Activated CD8-positive, alpha-beta memory T cell treated with anti-CD3 and anti-CD28 coated beads, Interleukin-2, amount 50 U/mL, for 1 hour (primary cell): ENCODE data around the gene AKAP8L.
"Not testable (repeated sequence)": the region's sequence is repeated elsewhere in the genome, so short reads cannot be mapped to it uniquely, and the experiment has no call there.

Source experiments
- DNase-seq: peaks from one replicate; pipeline ENCODE4 v3.0.0-alpha.2; 2020; ENCODE audit errors: extremely low read depth

AKAP8L gene

DNA sequence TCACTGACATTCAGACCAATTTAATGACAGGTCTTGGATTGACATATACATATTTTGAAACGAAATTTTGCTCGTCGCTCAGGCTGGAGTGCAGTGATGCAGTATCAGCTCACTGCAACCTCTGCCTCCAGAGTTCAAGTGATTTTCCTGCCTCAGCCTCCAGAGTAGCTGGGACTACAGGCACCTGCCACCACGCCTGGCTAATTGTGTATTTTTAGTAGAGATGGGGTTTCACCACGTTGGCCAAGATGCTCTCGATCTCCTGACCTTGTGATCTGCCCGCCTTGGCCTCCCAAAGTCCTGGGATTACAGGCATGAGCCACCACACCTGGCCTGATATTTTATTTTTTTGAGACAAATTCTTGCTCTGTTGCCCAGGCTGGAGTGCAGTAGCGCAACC is 66.3 kb downstream of the AKAP8L start:
- DNase-seq = not testable (repeated sequence)

DNA sequence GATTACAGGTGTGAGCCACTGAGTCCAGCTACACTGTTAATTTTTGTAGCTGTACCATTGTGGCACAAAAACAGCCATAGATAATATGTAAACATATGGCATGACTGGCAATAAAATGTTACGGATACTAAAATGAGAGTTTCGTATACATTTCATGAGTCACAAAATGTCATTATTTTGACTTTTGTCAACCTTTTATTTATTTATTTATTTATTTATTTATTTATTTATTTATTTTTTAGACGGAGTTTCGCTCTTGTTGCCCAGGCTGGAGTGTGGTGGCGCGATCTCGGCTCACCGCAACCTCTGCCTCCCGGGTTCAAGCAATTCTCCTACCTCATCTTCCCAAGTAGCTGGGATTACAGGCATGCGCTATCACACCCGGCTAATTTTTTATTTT is 77.5 kb downstream of the AKAP8L start:
- not testable (repeated sequence) for DNase-seq

DNA sequence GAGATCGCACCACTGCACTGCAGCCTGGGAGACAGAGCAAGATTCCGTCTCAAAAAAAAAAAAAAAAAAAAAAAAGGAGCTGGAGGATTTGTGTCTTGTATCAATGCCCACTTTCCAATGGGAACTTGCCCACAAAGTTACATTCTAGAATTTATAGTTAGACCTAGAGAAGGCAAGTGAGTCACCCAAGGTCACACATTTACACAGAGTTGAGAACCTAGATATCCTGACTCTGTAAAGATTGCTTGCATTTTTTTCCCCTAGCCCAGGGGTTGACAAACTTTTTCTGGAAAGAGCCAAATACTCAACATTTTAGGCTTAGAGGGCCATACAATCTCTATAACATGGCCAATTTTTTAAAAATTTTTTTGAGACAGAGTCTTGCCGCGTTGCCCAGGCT is 78.7 kb downstream of the AKAP8L start:
- no peak for DNase-seq

DNA sequence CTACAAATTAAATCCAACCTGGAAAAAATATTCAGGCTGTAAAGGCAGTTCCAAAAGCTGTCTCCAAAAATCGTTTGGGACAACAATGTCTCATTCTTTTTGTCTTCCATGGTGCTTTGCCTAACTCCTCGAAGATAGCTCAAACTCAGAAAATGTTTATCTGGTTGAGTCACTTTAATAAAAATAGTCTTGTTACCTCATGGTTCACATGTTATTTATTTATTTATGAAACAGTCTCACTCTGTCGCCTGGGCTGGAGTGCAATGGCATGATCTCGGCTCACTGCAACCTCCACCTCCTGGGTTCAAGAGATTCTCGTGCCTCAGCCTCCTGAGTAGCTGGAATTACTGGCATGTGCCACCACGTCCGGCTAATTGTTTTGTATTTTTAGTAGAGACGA is 81.6 kb downstream of the AKAP8L start:
- DNase-seq = no peak

DNA sequence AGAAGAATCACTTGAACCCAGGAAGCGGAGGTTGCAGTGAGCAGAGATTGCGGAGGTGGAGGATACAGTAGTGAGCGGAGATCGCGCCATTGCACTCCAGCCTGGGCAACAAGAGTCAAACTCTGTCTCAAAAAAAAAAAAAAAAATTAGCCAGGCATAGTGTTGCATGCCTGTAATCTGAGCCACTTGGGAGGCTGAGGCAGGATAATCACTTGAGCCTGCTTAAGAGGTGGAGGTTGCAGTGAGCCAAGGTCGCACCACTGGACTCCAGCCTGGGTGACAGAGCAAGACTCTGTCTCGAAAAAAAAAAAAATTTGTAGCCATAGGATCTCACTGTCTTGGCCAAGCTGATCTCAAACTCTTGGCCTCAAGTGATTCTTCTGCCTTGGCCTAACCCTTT is 82.8 kb downstream of the AKAP8L start:
- not testable (repeated sequence) for DNase-seq

DNA sequence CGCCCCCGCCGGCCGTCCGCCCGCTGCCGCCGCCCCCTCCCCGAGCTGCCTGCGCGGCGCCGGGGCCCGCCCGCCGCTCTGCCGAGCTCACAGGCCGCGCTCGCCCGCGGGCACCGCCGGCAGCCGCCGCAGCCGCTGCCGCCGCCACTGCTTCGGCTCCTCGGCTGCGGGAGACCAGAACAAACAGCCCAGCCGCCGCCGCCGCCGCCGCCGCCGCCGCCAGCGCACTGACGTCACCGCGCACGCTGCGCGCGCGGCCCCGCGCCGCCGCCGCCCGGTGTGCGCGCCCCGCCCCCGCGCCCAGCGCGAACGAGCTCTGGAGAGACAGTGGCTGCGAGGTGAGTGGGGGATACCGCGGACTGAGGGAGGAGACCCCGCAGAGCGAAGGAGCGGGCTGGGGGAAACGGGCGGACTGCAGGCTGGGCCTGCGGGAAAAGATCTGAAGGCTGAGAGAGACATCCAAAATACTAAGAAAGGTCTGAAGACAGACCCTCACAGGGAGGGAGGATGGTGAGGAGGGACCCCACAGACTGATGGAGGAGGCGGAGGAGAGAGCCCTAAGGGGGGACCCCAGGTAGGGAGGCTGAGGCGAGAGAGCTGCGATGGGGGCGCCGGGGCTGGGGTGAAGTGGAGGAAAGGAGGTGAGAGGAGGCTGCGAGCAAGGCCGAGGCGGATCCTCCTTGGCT is 86.3 kb downstream of the AKAP8L start, which contains the start of gene BRD4:
TSS of gene BRD4 (minus strand) at position 229 of the 686 bp plus-strand sequence. CDS start 59,440 bp downstream, outside the sequence.
- DNase-seq = peak; percentile 14

DNA sequence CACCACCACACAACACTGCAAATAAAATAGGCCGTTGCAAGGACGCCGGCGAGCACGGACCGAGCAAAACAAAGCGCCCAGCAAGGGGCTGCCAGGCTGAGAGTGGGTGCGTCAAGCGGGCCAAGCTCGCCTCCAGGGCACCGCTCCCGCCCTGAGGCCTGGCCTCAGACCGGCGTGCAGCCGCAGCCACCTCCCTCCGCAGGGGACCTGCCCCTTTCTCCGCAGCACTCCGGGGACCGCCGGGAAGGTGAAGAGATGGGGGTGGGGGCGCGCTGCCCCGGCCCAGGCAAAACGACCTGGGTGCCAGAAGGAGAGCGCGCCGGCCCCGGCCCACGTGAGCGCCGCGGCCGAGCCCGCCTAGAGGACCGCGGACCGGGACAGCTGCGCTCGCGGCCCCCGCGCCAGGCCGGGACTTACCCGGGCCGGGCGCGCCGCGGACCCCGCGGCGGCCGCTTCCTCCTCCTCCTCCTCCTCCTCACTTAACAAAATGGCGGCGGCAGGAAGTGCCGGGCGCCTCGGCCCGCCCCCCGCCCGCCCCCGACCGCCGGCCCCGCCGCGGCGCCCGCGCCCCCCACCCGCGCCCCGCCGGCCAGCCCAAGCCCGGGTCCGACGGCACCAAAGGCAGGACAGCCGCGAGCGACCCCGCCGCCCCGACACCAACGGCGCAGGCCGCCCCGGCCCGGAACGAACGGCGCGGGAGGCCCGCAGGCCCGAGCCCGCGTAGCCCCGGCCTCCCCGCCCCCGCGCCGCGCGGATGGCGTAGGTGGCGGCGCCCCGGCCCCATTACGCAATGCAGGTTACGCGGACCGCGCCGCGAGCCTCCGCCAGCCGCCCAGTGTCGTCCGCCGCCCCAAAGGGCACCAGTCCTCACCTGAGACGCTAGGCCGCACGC is 87.1 kb downstream of the AKAP8L start:
- no peak for DNase-seq

DNA sequence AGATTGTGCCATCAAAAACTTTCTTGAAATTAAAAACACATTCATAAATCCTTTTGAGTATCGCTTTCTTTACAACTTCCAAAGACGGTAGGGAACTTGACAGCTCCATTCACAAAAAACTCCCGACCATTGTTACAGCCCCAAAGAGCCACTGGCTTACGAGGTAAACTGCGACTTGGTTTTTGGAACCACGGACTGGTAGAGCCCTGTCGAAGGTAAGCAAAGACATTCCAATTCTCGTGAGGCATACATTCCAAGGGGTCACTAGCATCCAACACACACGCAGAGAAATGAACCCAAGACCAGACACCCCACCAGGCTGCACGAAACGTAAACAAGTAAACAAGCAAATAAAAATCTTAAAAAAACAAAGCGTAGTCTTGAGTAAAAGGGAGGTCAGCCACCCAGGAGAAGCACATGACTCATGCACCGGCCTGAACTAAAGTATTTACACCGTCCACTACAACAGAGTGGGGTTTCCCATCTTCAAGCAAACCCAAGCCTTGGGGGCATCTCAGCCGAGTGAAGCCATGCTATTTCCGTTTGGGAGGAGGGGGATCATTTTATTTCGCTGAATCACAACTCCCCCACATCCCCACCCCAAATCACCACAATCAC is 87.9 kb downstream of the AKAP8L start:
- no peak for DNase-seq
